HG03571 (cell line): ENCODE results near the gene OPCML.

Experiments
- ATAC-seq: cut with Tn5 transposase; IDR thresholded peaks from one replicate; pipeline ENCODE4 v1.9.1; 2021; ENCODE audit not compliant: unreplicated experiment

The OPCML gene

DNA sequence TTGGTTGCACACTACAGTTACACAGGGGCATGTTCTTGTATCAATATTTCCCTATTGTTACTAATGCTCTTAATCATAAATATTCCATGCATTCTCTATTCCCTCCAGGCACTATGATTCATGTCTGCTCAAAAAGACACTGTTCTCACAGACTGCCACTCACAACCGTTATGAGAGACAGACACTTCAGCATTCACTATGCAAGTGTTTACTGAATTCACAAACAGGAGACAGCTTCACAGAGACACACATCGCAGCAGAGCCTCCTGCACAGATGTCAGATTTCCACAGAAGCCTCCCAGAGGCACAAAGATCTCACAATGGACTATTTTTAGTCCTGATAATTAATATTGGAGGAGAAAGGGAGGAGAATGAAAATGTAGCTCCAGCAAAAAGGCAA lies 930.4 kb downstream of the OPCML start:
- no peak for ATAC-seq

DNA sequence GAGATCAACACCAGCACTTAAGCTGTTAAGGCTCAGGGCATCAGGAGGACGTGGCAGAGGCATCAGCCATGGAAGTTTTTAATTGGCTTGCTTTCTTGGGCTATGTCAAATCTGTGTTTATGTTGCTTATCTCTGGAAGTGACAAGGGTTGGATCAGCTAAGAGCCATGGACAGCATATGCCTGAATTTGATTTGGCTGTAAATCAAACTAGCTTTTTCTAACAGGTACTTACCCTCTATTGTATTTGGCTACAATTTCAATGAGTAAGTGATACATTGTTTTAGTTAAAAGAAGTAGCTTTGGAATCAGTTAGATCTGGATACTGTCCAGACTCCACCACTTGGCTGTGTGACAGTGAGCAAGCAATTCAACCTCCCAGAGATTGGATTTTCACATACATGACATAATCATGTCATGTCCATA lies 936.6 kb downstream of the OPCML start:
- no peak for ATAC-seq

DNA sequence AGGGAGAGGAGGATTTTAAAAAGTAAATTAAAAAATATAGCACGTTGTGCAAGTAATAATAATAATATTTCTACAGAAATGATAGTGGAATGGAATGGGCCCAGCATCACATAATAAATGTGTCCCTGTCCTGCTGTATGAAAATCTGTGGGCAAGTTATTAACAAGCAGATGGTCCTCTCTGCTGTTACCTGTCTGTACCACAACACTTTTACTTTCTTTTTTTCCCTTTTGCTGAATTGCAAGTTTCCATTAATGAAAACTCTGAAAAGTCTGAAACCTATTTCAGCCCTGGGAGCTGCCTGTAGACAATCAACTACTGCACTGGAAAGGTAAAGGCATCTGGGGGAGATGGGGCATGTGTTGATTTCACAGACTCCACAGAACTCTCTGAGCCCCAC lies 937.1 kb downstream of the OPCML start:
- no peak for ATAC-seq

DNA sequence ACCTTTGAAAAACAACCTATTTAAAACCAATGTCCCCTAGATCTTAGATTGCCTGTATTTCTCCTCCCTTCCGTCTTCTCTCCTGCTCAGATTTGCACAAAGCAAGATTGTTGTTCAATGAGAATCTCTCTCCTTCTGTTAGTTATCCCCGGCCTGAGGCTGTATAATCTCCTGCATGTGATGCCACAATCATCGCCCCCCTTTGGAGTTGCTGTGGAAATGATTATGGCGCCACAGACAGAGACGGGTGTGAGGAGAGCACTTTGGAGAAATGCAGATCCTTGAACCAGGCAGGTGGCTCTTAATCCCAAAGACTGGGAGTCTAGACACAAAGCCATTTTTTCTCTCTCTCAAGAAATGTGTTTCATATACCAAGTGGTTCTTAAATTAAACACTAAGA lies 941.3 kb downstream of the OPCML start:
- no peak for ATAC-seq

DNA sequence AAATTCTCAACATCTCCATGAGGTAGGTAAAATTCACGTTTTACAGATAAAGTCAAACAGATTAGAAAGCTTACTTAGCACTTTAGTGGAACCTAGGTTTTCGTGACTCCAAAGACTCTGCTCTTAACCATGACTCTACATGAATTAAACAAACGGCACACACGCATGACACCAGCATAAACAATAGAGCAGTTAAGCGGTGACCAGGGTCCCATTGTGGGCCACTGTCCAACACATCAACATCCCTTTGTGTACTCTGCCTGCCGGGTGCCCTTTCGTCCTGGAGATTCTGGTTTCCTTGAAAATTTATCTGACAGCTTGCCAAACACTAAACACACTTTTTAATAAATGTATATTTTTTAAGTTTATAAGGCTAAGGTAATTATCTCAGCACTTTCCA lies 941.7 kb downstream of the OPCML start:
- no peak for ATAC-seq

DNA sequence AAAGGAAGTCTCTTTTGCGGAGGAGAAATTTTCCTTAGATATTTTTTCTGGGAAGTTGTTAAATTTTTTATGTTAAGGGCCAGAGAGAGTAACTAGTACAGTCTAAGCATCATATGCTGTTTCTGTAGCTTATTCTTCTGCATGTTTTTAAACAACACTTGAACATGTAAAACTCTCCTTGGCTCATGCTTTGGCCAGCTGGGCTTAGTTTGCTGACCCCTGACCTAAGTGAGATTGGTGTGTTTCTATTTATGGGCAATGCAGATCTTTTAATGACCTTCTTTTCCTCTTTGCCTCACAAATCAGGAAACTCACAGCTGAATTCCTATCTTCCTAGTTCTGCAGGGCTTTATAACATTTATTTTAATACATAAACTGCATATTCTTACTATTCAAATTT lies 942.5 kb downstream of the OPCML start:
- no peak for ATAC-seq

DNA sequence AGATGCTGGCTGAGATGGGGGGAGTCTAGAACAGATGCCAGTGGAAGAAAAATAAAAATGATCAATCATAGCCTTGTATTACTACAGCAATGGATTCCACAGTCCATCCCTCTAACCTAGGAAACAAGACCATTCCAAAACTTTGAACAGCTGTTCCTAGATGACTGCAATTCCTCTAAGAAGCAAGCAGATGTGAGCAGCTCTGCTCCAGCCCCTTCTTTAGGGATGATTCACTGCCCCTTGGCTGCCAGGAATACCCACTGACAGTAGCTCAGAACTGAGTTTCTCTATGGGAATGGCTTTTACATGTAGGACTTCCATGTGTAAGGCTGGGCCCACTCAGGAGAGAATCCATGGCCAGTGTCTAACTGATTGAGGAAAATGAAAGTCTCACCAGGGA lies 943.9 kb downstream of the OPCML start:
- no peak for ATAC-seq

DNA sequence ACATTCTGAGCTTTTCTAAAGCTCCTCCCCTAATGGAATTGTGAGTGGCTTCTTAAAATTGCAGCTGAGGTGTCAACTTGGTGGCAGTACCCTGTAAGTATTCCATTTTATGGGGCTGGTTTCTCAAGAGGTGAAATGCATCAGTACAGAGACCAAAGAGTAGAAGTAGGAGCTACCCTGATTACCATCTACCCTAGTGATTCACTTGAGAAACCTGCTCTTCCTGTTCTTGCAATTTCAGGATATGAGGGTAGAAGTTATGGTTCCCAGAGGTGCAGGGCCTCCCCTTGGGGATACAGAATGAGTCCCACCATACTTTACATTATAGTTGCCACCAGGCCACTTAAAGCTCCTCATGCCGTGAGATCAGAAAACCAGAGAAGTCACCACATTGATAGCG lies 944.6 kb downstream of the OPCML start:
- ATAC-seq = no peak

DNA sequence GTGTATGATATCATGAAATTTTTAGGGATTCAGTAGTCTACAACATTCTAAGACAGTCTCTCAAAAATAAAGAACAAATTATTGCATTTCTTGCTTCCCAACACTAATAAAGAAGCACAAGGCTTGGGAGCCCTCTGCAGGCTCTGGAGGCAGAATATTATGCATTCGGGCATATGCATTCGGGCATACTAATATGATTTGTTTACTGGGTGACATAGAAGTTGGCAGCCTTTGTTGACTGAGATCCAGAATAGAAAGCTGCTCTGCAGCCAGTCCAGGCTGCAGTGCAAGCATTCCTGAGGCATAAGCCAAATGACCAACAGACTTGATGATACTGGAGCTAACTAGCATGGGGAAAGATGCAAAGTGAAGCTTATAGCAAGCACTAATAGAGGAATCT lies 945.5 kb downstream of the OPCML start:
- no peak for ATAC-seq

DNA sequence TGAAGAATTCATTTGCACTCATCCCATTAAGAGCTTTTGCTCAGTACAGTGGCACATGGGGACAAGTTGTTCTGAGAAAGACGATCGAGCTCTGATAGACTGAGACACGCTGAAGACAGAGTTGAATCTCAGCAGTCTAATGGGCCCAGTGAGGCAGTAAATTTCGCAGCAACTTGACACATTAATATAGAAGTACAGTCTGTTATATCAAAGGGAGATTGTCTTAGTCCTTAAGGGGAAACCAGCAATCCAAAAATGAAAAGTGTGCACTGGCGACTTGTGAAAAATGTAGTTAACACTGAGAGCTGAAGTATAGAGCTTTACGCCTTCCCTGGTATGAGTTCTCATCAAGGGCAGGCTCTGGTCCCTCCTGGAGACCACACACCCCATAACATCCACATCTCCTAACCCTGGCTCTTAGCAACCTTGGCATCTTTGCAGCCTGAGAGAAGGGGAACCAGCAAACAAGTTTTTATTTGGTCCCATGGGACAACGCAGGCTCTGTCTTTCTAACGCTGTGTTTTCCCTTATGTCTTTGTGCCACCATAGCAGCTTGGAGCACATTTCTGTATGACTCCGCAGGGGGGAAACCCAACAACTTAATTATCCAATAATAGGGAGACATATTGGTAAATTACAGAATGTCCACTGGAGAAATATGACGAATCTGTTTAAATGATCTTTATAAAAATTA lies 952.5 kb downstream of the OPCML start:
- no peak for ATAC-seq

DNA sequence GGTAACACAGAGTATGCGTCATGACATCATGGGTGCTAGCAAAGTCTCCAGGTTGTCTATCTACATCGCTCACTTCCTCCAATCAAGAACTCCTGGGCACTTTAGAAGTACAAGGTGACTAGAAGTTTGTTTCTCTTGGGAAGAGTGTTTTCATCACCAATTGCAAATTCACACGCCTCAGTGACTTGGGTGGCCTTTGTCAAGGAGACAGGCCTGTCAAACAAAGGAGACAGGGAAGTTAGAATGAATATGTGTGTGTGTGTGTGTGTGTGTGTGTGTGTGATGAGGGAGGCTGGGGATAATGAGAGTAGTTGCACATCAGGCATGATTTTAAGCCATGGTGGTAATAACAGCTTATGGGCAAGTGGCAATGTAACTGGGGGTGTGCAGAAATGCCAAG lies 953.2 kb downstream of the OPCML start:
- no peak for ATAC-seq

DNA sequence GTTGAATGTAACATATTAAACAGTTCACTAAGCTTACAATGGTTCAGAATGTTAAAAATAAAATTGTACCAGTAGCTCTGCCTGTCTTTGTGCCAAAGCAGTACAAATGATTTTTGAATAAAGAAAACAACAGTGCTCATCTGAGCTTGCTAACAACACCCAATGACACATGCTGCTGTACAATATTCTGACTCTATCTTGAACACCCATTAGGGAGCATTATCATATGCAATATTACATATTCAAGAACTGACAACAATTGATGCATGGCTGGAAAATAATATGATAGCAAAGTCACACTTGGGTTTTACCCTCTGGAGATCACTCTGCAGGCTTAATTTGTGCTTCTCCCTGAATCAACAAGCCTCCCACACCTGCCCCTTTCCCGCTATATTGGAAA lies 953.7 kb downstream of the OPCML start:
- ATAC-seq = no peak

DNA sequence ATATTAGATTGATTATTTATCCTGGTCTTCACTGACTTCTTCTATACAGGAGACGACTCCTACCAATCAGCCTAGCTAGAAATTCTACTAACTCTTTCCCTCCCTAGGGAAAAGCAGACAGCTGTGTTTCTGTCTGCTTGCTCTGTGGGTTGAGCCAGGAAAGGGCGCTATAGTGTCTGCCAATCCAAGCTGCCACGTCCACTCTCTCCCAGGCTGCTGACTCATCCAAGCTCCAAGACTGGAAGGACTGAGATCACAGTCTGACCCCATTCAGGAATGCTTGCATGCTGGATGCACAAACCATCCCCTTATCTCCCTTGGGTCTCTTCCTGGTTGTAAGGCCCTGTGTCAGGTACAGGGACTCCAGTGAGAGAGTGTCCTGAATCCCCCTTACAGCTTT lies 955.6 kb downstream of the OPCML start:
- ATAC-seq = no peak

DNA sequence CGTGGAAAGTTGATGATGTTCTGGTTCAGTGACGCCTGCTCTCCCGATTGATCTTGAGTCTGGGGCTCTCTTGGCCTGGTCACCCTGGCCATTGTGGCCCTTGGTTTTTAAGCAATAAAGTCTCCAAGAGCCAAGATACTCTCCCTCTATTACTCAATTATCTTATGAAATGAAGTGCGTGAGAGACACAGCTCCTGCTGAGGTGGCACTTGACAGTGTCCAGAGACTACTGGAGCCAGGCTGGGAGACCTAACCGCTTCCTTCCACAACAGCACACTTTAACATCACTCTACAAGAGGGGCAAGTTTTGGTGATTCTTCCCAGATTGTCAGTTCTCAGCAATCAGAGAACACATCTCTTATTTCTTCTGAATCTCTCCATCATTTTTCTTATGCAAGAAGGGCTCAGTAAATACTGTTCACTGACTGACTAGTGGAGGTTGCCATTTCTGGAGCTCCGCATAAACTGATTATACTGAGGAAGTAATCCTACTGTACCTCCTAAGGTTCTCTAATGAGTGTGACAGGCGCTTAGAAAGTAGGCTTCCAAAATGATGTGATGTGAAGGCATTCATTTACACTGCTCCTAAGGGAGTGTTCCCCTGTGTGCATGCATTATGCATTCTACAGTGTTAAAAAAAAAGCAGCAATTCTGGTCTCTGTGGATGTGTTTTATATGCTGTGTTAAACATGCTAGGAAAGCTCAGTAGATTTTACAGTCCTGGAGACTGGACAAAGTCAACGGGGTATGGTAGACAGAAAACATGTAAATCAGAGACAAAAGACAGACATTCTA lies 968.0 kb downstream of the OPCML start:
- ATAC-seq = no peak

DNA sequence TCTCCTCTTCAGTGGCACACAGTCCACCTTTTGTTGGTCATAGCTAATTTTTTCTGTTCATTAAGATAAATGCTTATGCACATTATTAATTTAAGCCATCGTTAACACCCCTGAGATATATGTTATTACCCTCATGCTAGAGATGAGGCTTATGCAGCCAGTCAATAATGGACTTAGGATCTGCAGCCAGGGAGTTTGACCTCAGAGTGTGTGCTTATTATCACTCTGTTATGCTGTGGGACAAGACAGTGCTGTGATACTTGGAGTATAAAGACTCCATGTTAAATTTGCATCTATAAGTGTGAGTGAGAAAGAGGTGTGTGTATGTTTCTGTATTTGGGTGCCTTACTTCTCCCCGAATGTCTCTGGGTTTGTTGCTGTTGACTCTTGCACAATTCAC lies 969.3 kb downstream of the OPCML start:
- no peak for ATAC-seq

DNA sequence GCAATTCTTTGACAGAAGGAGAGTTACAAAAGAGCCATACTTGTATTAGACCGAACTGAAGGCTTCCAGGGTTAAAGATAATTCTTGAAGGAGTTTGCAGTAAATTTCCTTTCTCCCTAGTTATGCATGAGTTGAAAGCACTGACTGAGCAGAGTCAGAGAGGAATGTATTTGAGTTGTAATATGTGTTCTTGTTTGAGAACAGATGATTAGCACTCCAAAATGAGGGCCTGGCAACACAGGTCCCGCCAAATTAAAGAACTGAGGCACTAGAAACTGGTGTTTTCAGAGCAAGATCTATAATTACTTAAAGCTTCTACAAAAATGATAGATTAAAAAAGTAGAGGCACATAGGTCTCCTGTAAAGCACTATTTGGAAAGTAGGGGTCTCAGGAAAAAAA lies 970.4 kb downstream of the OPCML start:
- no peak for ATAC-seq

DNA sequence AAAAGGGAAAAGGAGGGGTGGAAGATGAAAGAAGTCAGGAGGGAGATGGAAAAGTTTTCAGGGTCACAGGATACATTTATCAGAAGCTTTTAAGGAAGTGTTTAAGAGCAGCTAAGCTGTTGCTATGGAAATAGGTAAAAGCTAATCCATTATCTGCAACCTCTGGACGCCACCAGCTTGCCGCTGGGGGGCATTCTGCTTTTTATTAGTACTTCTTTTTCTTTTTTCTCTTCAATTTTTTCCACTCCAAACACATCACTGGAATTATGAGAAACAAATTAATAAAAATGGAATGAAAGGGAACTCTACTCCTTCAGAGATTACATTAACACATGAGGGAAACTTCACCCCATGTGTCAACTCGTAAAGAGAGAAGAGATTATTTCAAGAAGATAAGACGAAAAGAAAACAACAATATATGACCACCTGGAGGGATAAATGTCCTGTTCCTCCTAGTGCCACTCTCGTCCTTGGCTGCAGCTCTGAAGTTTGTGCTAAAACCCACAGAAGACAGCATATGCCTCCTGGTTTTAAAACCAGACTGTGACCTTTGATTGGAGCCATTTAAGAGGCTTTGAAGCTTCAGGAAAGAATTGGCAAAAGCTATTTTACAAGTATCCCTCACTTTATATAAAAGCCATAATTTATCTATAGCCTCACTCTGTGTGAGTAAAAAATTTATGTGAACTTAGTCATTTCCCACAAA lies 972.8 kb downstream of the OPCML start:
- ATAC-seq = no peak

DNA sequence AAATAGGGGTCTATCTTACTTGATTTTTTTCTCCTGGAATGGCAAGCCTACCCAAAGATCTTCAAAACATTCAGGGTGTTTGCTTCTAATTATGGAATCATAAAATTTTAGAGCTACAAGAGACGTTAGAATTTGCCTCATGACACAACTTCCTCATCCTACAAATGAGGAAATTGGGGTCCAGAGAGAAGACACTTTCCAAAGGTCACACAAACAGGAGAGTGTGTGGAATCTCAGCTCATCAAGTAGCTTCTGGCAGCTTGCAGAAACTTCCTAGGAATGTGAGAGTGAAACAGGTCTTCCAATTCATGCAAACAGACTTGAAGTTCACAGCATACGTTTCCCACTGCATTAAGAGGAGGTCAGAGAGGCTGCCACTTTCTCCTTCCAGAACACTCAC lies 976.0 kb downstream of the OPCML start:
- ATAC-seq = no peak

DNA sequence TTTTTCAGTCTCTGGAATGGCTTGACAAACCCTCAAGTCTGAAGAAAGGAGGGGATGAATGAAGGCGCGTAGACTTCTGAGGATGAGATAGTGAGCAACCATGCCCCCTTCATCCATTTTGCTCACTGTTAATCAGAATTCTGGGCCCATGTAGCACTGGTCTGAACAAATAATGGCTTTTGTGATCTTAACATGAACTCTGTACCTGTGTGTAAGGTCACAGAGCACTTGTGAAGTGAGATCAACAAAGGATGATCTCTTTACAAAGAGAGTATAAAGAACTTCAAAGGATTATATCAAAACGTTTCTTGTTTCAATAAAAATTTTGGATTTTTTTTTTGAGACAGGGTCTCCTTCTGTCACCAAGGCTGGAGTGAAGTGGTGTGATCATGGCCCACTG lies 976.7 kb downstream of the OPCML start:
- no peak for ATAC-seq

DNA sequence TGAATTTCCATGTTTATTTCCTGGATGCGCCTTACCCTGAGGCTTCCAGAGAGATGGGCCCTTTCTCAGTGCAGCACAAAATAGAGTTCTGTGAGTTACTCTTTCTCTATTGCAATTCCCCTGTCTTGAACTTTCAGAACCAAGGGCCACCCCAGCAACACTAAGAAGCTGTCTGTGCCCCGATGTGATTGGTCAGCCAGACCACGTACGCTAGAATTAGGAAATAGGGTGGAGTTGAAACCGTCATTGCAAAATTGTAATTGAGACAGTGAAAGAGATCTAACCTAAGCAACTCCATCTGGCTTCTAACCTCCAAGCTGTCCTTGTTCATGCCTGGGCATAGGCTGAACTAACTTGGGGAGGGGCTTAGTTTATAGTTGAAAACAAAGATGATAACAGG lies 981.3 kb downstream of the OPCML start:
- ATAC-seq = no peak

DNA sequence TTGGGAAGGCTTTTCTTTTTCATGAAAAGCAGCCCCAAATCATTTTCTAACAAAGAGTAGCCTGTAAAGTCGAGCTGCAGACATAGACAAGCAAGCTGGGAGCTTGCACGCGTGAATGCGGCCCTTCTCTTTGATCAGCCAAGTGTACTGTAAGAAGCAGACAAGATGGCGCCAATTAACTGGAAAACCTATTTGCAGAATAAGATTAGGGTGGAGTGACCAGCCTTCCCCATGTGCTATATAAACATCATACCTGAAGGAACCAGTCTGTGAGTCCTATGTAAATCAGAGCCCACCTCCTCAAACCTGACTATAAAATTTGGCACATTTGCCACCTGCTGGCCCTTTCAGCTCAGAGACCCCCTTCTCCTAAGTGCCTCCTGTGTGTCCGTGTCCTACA lies 982.7 kb downstream of the OPCML start:
- ATAC-seq = no peak

DNA sequence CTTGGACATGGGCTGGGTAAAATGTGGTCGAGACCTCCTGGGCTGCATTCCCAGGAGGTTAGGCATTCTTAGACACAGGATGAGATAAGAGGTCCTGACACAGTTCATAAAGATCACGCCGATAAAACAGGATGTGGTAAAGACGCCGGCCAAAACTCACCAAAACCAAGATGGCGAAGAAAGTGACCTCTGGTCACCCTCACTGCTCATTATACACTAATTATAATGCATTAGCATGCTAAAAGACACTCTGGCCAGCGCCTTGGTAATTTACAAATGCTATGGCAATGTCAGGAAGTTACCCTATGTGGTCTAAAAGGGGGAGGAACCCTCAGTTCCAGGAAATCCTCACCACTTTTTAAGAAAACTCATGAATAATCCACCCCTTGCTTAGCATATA lies 983.3 kb downstream of the OPCML start:
- ATAC-seq = no peak
